GM18868 (cell line): ENCODE measurements around the gene MED16.

Experiments used
- ATAC-seq: cut with Tn5 transposase; IDR thresholded peaks from one replicate; pipeline ENCODE4 v1.9.1; 2021; ENCODE audit warnings: mild to moderate bottlenecking, moderate library complexity; ENCODE audit not compliant: unreplicated experiment

Gene MED16

GRCh38 chr19:872266-872951 lies 20.6 kb downstream of the MED16 start:
- ATAC-seq, result no peak

GRCh38 chr19:871446-872265 lies 21.3 kb downstream of the MED16 start:
- no peak for ATAC-seq

GRCh38 chr19:870963-871401 lies 22.0 kb downstream of the MED16 start:
- no peak for ATAC-seq

- no peak for ATAC-seq
Observed at GRCh38 chr19:870314-870713, 22.7 kb downstream of the MED16 start.

- no peak for ATAC-seq
Observed at GRCh38 chr19:869245-870177, 23.5 kb downstream of the MED16 start.

- no peak for ATAC-seq
Observed at GRCh38 chr19:868458-869244, 24.3 kb downstream of the MED16 start.

GRCh38 chr19:867855-868457 lies 25.0 kb downstream of the MED16 start:
- no peak for ATAC-seq

- ATAC-seq, result no peak
Observed at GRCh38 chr19:867301-867793, 25.6 kb downstream of the MED16 start.

GRCh38 chr19:866769-867300 lies 26.2 kb downstream of the MED16 start:
- no peak for ATAC-seq

GRCh38 chr19:863315-863620 lies 29.7 kb downstream of the MED16 start:
- no peak for ATAC-seq

- no peak for ATAC-seq
Observed at GRCh38 chr19:862581-863314, 30.2 kb downstream of the MED16 start.

GRCh38 chr19:861756-862580 lies 31.0 kb downstream of the MED16 start:
- ATAC-seq, result no peak

- no peak for ATAC-seq
Observed at GRCh38 chr19:861141-861755, 31.7 kb downstream of the MED16 start.

GRCh38 chr19:858868-859843 lies 33.8 kb downstream of the MED16 start, which contains the start of gene CFD:
CFD (plus strand) TSS chr19:859664; CDS start chr19:859690, 26 bp downstream.
- no peak for ATAC-seq

GRCh38 chr19:858284-858683 lies 34.7 kb downstream of the MED16 start:
- ATAC-seq, result no peak

GRCh38 chr19:855566-856120 lies 37.3 kb downstream of the MED16 start:
- ATAC-seq, result no peak
